IgD-negative memory B cell (primary cell): ENCODE data around the gene KRTDAP. TPM values are rescaled to one million over a fixed set of nuclear protein-coding genes. Genes with fewer than 3 reads are reported as not detected.

ENCODE experiments used
- H3K27ac Mint-ChIP-seq, 3 donors: one replicate each; pipeline ENCODE4 v1.8.0; 2020 to 2022; ENCODE audit warnings: mild to moderate bottlenecking in 3 of 3, mixed read lengths in 3 of 3, moderate library complexity in 1 of 3
- H3K27me3 Mint-ChIP-seq: one replicate; pipeline ENCODE4 v1.8.0; 2021; ENCODE audit warnings: mixed read lengths
- H3K36me3 Mint-ChIP-seq: one replicate; pipeline ENCODE4 v1.8.0; 2020; ENCODE audit warnings: mild to moderate bottlenecking, mixed read lengths
- H3K4me1 Mint-ChIP-seq, 3 donors: one replicate each; pipeline ENCODE4 v1.8.0; 2020 to 2022; ENCODE audit warnings: mixed read lengths in 3 of 3, mild to moderate bottlenecking in 1 of 3
- H3K4me3 Mint-ChIP-seq, 4 donors: one replicate each; pipeline ENCODE4 v1.8.0; 2020 to 2022; ENCODE audit warnings: mild to moderate bottlenecking in 4 of 4, mixed read lengths in 4 of 4, moderate library complexity in 3 of 4
- H3K9me3 Mint-ChIP-seq, 3 donors: one replicate each; pipeline ENCODE4 v1.8.0; 2020 to 2021; ENCODE audit warnings: mixed read lengths in 3 of 3, mild to moderate bottlenecking in 1 of 3
- polyA plus RNA-seq: library from polyadenylated mRNA; unstranded; fragments of 300-500 nt; fragmentation: Illumina TruSeq; gene quantifications from one replicate; pipeline ENCODE4 v1.2.3, GENCODE V29; 2021

The KRTDAP gene, protein sequence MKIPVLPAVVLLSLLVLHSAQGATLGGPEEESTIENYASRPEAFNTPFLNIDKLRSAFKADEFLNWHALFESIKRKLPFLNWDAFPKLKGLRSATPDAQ
- not detected for polyA plus RNA-seq

DNA sequence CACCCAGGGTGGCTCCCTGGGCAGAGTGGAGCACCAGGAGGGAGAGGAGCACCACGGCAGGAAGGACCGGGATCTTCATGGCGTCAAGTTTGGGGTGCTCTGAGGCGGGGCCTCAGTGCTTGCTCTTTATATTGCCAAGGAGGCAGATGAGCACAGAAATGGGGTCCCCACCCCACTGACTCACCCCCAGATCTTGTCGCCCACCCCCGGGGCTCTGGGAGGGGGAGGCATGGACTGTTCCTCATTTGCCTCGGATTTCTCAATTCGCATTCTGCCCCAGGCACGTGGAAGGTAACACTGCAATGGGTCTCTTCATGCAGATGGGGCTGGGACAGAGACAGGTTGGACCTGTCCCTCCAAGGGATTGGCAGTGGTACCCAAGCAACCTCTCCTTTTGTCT is at the start of gene KRTDAP:
KRTDAP (minus strand) TSS at position 101 of the 400 bp plus-strand sequence; CDS start at position 79, 22 bp downstream.
- Mint-ChIP-seq H3K4me1 (peaks cover 2 to 3% (median 3%) of the 10 kb centered on the region in 3 donors), H3K4me3 (no peak within 1 kb of the TSS), H3K27ac (no peak within 1 kb of the TSS), H3K9me3 (no peaks in the 10 kb centered on the region), H3K27me3 (peaks cover under 1% of the 10 kb centered on the region), H3K36me3 (no peaks in the 10 kb centered on the region)

DNA sequence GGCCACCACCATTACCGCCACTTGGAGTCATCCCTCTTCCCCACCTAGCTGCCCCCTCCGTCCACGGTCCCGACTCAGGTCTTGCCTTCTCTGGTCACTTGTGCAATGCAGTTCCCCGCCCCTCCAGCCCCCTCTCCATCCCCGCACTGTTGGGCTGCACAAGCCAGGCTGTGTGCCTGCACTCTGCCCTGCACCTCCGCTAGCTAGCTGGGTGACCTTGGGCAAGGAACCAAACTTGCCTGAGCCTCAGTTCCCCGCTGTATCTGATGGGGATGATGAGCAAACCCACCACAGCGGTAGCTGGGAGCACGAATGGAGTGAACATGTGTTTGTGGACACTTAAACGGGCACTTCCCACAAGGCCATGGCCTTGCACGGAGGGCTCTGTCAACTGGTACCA is 49.6 kb upstream of the KRTDAP start:
- Mint-ChIP-seq H3K36me3 (no peaks in the 10 kb centered on the region), H3K4me3 (peak overlapping the region in 1 of 4 donors; percentile 67), H3K4me1 (peaks cover 8 to 19% (median 14%) of the 10 kb centered on the region in 3 donors), H3K27ac (no peak overlapping the region), H3K9me3 (no peaks in the 10 kb centered on the region), H3K27me3 (no peaks in the 10 kb centered on the region)

DNA sequence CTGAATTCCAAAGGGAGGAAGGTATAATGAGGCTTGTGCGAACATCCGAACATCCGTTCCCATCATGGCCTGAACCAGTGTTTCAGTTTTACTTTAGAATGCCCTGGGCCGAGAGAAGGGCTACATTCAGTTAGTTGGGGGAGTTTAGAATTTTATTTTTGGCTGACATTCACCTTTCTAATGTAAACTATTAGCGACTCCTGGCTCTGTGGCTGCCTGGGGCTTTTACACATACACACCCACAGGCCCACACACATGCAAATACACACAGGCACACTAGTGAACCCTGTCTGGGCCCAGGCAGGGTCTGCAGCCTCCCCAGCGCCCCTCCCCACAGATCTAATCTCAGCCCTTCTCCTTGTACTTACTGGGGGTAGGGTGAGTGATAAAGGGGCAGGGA is 49.0 kb upstream of the KRTDAP start:
- no peaks in the 10 kb centered on the region for H3K27me3 Mint-ChIP-seq

DNA sequence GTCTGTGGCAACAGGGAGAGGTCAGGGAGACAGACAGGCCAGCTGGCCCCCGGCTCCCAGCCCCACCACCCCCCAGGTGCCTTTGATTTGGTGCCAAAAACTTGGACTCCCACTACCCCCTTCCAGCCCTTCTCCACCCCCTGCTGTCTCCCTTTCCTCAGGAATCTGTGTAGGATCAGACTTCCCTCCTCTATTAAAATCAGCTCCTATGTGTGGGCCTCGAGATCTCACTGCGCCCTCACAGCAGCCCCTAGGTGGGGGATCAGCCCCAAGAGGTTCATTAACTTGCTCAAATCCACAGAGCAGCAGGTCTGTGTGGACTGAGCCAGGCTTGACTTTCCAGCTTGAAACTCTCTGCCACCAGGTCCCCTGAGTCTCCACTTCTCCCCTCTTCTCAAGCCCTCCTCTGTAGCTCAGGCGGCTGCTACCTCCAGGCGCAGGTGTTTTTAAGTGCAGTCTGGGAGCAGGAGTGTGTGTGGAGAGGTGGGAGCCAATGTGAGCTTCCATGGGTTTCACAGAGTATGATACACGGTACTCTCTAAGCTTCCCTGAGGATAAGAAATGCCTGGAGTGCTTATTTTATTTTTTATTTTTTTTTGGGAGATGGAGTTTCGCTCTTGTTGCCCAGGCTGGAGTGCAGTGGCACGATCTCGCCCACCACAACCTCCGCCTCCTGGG is 44.7 kb upstream of the KRTDAP start:
- no peaks in the 10 kb centered on the region for H3K9me3 Mint-ChIP-seq
- no peaks in the 10 kb centered on the region for H3K36me3 Mint-ChIP-seq
- H3K27ac Mint-ChIP-seq, result no peak overlapping the region
- H3K27me3 Mint-ChIP-seq, result peaks cover 16% of the 10 kb centered on the region
- peak overlapping the region in 1 of 4 donors; percentile 39 for H3K4me3 Mint-ChIP-seq
- peaks cover 11 to 14% (median 14%) of the 10 kb centered on the region in 3 donors for H3K4me1 Mint-ChIP-seq

More for the DNA sequence above, 49.0 kb upstream of the KRTDAP start:
- H3K27ac Mint-ChIP-seq, result peak overlapping the region in 1 of 3 donors; percentile 28
- H3K36me3 Mint-ChIP-seq, result no peaks in the 10 kb centered on the region
- H3K9me3 Mint-ChIP-seq, result no peaks in the 10 kb centered on the region
- H3K4me3 Mint-ChIP-seq, result no peak overlapping the region
- H3K4me1 Mint-ChIP-seq, result peaks cover 2 to 16% (median 9%) of the 10 kb centered on the region in 3 donors

DNA sequence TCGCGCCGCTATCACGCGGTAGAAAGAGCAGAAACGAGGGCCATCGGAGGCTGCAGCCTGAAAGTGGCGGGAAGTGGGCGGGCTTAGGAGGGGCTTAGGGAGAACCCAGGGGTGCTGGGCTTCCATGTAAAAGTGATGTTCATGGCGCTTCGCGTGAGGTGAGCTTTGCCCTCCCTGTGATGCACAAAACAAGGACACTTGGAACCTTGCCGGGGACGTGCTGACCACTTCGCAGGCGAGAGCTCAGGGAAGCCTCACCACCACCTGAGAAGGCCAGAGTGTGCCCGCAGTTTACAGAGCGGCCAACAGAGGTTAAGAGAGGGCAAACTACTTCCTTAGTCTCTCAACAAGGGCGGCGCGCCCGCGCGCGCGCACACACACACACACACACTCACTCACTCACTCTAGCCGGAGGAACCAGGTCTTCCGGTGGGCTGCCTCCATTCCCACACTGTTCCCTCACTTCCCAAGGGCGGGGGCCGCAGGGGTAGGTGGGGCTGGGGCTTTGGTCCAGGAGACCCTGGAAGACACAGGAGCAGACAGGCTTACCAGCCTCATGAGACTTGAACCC is 43.6 kb upstream of the KRTDAP start:
- Mint-ChIP-seq H3K27me3 (peaks cover 23% of the 10 kb centered on the region), H3K9me3 (no peaks in the 10 kb centered on the region), H3K36me3 (no peaks in the 10 kb centered on the region), H3K4me3 (peak overlapping the region; percentile 67 to 86 (median 74)), H3K4me1 (peaks cover 10 to 14% (median 11%) of the 10 kb centered on the region in 3 donors), H3K27ac (peak overlapping the region; percentile 31 to 84 (median 65))

DNA sequence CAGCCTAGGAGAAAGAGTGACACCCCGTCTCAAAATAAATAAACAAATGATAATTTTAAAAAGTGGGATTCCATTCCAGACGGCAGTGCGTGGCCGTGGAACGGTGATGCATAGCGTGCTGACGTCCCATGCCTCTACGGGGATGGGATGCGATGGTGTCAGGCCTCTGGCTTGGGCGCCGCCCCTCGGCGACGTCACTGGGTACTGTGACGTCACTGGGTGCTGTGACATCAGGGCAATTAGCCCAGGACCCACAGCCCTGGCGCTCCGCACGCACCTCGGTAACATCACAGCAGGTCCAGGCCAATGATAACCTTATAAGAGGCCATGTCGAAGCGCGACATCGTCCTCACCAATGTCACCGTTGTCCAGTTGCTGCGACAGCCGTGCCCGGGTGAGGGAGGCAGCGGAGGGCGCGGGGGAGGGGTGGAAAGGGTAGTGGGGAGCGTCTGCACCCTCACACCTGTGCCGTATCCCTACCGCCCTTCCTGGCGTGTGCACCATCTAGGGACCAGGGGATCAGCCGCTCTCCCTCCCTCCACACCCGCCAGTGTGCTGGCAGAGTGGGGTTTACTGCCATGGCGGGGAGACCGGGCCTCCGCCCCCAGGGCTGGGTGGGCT is 43.0 kb upstream of the KRTDAP start, which contains the start of gene GAPDHS:
GAPDHS (plus strand) TSS at position 256 of the 621 bp plus-strand sequence; CDS start at position 328, 72 bp downstream.
- Mint-ChIP-seq H3K27ac (peak within 1 kb of the TSS; percentile 31 to 84 (median 65)), H3K4me1 (peaks cover 10 to 14% (median 11%) of the 10 kb centered on the region in 3 donors), H3K9me3 (no peaks in the 10 kb centered on the region), H3K27me3 (peaks cover 29% of the 10 kb centered on the region), H3K4me3 (peak within 1 kb of the TSS; percentile 67 to 86 (median 74)), H3K36me3 (no peaks in the 10 kb centered on the region)

DNA sequence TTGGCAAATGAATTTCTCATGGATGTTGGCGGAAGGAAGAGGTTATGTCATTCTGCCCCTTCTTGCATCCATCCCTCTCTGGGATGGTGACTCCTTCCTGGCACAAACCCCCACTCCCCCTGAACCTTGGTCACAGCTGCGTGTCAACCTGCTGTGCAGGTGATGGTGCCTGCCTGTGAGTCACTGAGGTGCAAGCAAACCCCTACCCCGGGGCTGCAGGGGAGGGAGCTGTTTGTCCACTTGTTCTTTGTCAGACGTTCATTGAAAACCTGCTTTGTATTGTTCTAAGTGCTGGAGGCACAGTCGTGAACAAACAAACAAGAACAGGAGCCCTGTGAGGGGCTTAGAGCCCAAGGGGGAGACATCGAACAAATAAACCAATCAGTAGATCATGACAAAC is 41.0 kb upstream of the KRTDAP start:
- Mint-ChIP-seq H3K36me3 (no peaks in the 10 kb centered on the region), H3K4me3 (no peak overlapping the region), H3K9me3 (no peaks in the 10 kb centered on the region), H3K4me1 (peaks cover 10 to 14% (median 11%) of the 10 kb centered on the region in 3 donors), H3K27me3 (peaks cover 43% of the 10 kb centered on the region), H3K27ac (no peak overlapping the region)

DNA sequence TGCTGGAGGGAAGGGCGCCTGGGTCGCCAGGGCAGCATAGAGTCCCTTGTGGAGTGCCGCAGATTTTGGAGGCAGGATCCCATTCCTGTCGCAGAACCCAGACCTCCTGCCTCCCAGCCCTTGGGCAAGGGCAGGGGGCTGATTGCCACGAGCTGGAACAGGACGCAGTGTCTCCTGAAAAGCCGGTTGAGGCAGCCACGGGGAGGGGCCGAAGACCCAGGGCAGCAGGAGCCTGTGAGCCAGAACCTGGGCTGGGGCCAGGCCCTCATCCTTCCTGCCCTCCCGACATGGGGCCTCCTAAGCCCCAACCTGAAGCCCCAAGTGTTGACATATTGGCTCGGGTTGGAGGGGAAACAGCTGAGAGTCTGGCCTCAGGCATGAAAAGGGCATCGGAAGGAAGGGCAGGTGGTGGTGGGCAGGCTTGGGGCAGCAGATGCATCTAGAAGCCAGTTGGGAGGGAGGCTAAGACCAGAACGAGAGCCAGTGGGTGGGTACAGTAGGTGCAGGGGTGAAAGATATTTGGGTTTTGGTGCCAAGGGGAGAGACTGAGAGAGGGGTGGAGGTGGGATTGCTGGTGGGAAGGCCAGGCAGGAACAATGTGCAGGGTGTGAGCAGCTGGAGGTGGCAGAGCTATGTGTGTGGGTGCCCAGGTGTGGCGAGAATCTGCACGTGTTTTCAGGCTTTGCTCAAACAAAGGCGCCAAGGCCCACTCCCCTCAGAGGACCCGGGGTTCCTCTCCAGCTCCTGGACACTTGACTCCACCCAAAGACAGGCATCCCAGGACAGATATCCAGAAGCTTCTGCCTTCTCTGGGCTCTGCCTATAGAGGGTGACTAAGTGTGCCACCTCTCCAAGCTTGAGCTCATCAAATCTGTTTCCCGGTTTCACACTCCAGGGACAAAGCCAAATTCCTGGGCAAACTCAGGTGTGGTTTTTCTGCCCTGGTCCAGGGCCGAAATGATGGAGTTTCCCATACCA is 39.3 kb upstream of the KRTDAP start:
- no peak overlapping the region for H3K27ac Mint-ChIP-seq
- peaks cover 8 to 11% (median 10%) of the 10 kb centered on the region in 3 donors for H3K4me1 Mint-ChIP-seq
- H3K9me3 Mint-ChIP-seq, result no peaks in the 10 kb centered on the region
- no peaks in the 10 kb centered on the region for H3K36me3 Mint-ChIP-seq
- H3K4me3 Mint-ChIP-seq, result no peak overlapping the region
- H3K27me3 Mint-ChIP-seq, result peaks cover 46% of the 10 kb centered on the region

DNA sequence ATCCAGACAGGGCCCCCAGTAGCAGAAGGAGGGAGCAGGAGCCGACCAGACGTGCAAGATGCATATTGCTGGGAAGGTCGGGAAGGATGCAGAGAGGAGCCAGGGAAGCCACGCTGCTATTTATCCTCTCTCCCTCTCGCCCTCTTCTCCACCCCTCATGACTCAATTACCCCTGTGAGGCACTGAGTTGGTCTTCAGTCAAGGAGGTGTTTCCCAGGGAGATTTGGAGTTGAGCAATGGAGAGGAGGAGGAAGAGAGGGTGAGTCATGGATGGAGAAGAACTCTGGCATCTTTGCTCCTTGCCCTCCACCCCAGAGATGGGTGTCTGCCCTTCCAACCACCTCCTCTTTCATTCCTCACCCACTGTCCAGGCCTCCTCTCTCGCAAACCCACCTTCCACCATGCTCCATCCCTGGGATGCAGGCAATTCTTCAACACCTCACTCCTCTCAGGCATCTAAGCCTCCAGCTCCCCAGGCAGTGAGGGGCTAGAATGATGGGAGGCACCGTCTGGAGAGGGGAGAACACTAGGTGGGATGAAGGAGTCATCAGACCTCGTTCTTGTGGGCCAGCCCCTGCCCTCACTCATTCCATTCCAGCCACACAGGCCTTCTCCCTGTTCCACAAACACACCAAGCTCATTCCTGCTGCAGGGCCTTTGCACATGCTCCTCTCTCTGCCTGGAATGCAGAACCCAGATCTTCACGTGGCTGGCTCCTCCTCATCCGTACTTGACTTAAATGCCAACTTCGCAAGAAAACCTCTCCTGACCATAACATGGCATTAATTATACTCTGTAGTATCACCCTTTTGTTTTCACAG is 38.2 kb upstream of the KRTDAP start, which contains the start of gene SBSN:
SBSN (minus strand) TSS at position 94 of the 821 bp plus-strand sequence; CDS start at position 64, 30 bp downstream.
- H3K9me3 Mint-ChIP-seq, result no peaks in the 10 kb centered on the region
- H3K4me1 Mint-ChIP-seq, result peaks cover 2 to 6% (median 4%) of the 10 kb centered on the region in 3 donors
- H3K27me3 Mint-ChIP-seq, result peaks cover 41% of the 10 kb centered on the region
- H3K4me3 Mint-ChIP-seq, result no peak within 1 kb of the TSS
- peak within 1 kb of the TSS in 1 of 3 donors; percentile 31 for H3K27ac Mint-ChIP-seq
- no peaks in the 10 kb centered on the region for H3K36me3 Mint-ChIP-seq

DNA sequence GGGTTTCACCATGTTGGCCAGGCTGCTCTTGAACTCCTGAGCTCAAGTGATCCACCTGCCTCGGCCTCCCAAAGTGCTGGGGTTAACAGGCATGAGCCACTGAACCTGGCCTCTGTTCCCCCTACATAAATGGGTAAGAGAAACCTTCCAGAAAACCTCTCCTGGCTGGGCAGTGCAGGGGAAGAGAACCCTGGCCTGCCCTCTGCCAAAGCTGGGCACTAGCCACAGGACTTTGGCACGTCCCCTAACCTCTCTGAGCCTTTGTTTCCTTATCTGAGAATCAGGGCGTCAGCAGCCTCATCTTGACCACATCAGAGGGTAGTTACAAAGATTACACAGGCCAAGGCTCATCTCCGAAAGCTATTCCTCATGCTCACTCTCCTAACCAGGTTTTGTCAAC is 35.6 kb upstream of the KRTDAP start:
- no peaks in the 10 kb centered on the region for H3K9me3 Mint-ChIP-seq
- H3K27ac Mint-ChIP-seq, result no peak overlapping the region
- H3K27me3 Mint-ChIP-seq, result peaks cover 31% of the 10 kb centered on the region
- no peak overlapping the region for H3K4me3 Mint-ChIP-seq
- no peaks in the 10 kb centered on the region for H3K4me1 Mint-ChIP-seq
- no peaks in the 10 kb centered on the region for H3K36me3 Mint-ChIP-seq

DNA sequence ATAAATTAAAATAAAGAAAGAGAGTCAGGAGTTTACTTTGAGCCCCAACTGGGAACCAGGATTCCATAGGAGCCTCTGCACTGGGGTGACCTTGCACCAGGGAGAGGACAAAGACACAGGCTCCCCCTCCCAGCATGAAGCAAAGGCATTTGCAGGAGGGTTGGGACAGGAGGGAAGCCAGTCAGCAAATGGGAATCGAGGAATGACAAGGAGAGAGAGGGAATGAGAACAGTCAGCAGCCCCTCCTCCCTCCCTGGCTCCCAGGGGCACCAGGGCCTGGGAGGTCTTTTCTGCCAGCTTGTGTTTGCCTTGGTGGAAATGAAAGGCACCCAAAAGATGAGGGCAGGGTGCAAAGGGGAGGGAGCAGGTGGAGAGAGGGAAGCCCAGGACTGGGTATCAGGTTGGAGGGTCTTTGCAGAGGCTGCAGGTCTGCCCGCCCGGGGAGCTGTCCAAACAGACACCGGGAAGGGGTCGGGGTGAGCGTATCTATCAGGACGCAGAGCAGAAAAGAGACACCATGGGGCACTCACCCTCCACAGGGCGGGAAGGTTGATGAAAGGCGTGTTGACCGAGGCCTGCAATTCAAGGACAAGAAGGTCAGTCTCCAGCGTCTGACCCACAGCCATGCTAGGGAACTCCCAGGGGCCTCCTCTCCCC is 34.0 kb upstream of the KRTDAP start:
- no peak overlapping the region for H3K4me3 Mint-ChIP-seq

DNA sequence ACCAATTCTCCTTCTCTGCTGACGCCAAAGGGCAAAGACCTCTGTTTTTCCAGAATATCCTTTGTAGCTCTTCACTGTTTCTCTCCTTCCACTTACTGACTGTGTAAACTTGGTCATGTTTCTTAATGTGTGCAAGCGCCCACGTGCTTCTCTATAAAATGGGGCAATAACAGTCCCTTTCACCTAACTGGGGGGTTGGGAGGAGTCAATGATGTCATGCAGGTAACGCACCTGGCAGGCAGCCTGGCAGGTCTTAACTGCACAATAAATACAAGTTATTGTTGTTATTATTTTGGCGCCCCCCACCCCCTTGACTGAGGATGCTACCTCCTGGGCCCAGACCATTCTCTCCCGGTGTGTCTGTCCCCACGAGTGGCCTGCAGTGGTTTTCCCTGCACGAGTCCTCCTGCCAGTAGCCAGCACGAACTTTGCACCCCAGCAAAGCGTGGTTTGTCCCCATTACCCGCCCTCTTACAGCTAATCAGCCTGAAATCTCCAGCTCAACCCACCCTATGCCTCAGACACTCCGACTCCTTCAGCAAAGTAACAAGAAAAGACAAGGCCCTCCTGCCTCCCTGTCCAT is 32.6 kb upstream of the KRTDAP start:
- peaks cover 0 to 3% (median 0%) of the 10 kb centered on the region in 3 donors for H3K9me3 Mint-ChIP-seq
- no peaks in the 10 kb centered on the region for H3K4me1 Mint-ChIP-seq
- H3K36me3 Mint-ChIP-seq, result peaks cover 2% of the 10 kb centered on the region
- no peak overlapping the region for H3K4me3 Mint-ChIP-seq
- H3K27me3 Mint-ChIP-seq, result peaks cover 16% of the 10 kb centered on the region
- no peak overlapping the region for H3K27ac Mint-ChIP-seq

More for the DNA sequence above, 34.0 kb upstream of the KRTDAP start:
- Mint-ChIP-seq H3K4me1 (no peaks in the 10 kb centered on the region), H3K36me3 (peaks cover 2% of the 10 kb centered on the region), H3K9me3 (peaks cover 0 to 3% (median 0%) of the 10 kb centered on the region in 3 donors), H3K27ac (no peak overlapping the region), H3K27me3 (peaks cover 27% of the 10 kb centered on the region)
